GM18951 (cell line): ENCODE measurements around the gene BIRC5.
"Not testable (repeated sequence)": the region's sequence is repeated elsewhere in the genome, so short reads cannot be mapped to it uniquely, and the experiment has no call there.

Experiments used
- POLR2A ChIP-seq: IDR thresholded peaks from 4 replicates; pipeline ENCODE4 v1.6.1; 2011; ENCODE audit warnings: mild to moderate bottlenecking; ENCODE audit not compliant: insufficient read length, insufficient read depth; ENCODE audit errors: extremely low read depth
- in situ Hi-C: fragments of 300-500 bp; cut with MboI; formaldehyde crosslinking; loops from one replicate; pipeline ENCODE4 v1.12.0; 2022; ENCODE audit warnings: low sequenced_read_pairs, mixed read lengths, inconsistent platforms; ENCODE audit not compliant: unreplicated experiment

BIRC5 gene

GRCh38 chr17:78247304-78247703 lies 33.3 kb downstream of the BIRC5 start:
- TF ChIP-seq POLR2A, result no peak
- in situ Hi-C loops, result no loop called here

DNA sequence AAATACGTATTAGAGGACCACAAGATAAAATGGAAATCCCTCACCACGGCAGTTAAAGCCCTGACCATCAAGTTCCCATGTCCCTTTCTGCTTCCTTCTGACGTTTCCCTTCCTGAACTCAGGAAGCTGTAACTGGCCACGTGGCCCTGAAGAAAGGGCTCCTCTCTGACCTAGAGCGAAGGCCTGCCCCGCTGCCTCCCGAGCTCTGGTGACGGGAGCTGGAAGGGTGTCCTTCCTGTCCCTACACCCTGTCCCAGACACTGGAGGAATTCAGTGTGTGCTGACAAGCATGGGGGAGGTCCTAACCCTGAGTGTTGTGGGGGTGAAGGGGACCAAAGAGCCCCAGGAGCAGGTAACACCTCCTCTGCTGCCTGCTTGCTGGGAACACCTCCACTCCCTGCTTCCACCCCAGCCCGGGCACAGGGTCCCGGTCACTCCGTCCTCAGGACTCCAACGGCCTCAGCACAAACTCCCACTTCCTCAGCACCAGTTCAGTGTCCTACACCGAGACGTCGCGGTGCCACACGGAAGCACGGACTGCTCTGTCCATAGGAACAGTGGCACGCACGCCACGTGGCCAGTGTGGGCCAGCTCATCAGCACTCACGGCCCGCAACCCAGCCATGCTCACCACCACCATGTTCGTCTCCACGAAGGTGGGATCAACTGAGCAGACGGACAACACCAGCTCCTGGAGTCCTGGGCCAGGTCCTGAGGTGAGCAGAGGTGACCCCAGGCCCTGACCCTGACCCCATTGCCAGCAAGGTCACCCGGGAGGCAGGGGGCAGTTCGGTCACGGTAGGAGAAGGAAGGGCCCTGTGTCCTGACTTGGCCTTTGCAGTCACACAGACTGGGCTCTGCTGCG lies 34.2 kb downstream of the BIRC5 start:
- no peak for TF ChIP-seq POLR2A
- in situ Hi-C loops, result no loop called here

DNA sequence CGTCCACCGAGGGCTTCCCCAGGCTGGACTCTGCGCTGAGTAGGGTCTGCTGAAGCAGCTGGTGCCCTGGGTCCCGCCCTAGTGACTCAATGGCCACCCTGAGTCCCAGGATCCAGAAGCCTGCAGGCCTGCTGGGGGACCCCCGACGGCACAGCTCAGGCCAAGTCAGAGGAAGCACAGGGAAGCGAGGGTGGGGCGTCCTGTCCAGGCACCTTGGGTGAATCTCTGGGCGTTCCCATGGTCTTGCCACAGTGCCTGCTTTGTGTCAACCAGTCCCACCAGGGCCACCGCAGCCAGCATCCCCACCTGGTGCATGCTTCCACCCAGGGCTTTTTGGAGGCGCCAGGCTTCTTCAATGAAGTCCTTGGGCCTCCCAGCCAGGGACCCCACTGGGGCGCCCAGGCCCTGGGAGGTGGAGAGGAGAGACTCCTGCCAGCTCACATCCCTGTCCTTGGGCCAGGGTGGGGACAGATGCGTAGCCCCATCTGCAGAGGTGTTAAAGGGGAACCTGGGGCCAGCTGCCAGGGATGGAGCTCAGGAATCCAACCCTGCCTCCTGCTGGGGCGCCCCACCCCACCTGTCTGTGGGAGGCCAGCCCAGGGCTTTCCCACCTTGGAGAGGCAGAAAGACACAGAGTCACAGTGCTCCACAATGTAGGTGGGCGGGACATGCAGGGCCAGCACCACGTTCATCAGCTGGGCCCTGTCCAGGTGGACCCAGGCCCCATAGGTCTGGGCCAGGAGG lies 35.2 kb downstream of the BIRC5 start:
- in situ Hi-C loops, result no loop called here
- no peak for TF ChIP-seq POLR2A

GRCh38 chr17:78249818-78250806 lies 36.1 kb downstream of the BIRC5 start:
- in situ Hi-C loops, result no loop called here
- TF ChIP-seq POLR2A, result no peak

GRCh38 chr17:78250891-78251772 lies 37.1 kb downstream of the BIRC5 start:
- in situ Hi-C loops, result no loop called here
- TF ChIP-seq POLR2A, result no peak

- no peak for TF ChIP-seq POLR2A
- in situ Hi-C loops, result no loop called here
Measured at GRCh38 chr17:78251773-78252103, 37.7 kb downstream of the BIRC5 start.

- in situ Hi-C loops, result no loop called here
- TF ChIP-seq POLR2A, result no peak
Measured at GRCh38 chr17:78252111-78252634, 38.1 kb downstream of the BIRC5 start.

DNA sequence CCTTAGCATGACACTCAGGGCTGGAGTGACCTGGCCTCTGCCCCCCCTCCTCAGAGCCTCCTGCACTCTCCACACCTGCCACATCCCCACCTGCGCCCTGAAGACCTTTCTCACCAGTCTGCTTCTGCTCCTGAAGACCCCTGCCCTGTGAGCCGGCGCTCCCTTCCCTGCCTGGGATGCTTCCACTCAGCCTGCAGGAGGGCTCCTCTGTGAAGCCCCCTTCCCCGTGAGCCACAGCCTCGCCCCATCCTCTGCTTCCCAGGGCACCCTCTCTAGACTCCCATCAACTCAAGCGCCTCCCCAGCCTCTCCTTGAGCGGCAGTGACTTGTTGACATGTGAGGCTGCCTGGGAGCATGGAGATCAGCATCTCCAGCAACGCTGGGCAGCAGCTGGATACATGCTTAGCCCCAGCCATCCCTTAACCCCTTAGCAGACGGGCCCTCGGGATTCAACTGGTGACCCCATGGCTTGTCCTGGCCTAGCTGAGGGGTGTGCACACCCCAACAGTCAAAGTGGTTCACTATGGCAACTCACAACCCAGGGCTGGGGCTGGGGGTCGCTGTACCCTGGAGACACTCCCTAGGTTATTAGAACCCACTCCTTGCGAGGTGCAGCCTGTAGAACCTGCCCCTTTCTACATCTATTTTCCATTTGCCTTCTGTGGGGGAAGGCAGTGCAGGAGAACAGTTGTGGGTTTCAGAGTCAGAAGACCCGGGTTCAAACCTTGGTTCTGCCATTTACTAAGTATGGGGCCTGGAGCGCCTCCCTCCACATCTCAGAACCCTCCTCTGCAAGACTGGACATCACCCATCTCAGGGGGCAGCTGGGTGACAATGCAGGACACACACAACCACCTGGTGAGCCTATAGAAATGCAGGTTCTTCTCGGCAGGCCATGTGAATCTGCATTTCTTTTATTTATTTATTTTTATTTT lies 38.9 kb downstream of the BIRC5 start:
- in situ Hi-C loops, result no loop called here
- no peak for TF ChIP-seq POLR2A

DNA sequence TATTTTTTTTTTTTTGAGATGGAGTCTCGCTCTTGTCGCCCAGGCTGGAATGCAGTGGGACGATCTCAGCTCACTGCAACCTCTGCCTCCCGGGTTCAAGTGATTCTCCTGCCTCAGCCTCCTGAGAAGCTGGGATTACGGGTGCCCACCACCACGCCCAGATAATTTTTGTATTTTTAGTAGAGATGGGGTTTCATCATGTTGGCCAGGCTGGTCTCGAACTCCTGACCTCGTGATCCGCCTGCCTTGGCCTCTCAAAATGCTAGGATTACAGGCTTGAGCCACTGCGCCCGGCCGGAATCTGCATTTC lies 39.5 kb downstream of the BIRC5 start:
- in situ Hi-C loops, result not testable (repeated sequence)

DNA sequence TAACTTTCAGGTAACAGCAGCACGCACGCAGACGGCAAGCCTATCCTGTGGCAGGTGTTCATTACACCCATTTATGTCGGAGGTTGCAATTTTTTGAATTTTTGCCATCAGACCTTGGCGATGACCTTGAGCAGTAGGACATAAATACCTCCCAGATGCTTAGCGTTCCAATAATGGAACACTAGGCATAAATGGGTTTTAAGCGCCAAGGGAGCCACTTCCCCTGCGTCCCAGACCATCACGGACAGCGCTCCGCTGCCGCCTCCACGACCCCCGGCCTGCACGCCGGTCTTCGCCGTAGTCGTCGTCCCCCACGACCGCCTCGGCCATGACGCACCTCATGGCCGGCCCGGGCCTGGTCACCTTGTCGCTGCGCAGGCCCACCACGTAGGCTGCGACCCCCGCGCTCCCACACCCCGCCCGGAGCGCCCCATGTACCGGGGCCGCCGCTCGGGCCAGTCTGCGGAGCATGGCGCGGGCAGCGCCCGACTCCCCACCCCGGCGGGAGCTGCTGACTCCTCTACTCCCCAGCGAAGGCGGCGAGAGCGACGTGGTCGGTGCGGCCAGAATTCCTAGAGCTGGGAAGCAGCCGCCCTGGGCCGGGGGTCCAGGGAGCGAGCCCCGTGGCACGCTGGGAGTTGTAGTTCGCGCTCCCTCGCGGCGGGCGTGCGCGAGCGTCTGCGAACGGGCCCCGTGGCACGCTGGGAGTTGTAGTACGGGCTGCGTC lies 40.1 kb downstream of the BIRC5 start:
- no peak for TF ChIP-seq POLR2A
- in situ Hi-C loops, result no loop called here

DNA sequence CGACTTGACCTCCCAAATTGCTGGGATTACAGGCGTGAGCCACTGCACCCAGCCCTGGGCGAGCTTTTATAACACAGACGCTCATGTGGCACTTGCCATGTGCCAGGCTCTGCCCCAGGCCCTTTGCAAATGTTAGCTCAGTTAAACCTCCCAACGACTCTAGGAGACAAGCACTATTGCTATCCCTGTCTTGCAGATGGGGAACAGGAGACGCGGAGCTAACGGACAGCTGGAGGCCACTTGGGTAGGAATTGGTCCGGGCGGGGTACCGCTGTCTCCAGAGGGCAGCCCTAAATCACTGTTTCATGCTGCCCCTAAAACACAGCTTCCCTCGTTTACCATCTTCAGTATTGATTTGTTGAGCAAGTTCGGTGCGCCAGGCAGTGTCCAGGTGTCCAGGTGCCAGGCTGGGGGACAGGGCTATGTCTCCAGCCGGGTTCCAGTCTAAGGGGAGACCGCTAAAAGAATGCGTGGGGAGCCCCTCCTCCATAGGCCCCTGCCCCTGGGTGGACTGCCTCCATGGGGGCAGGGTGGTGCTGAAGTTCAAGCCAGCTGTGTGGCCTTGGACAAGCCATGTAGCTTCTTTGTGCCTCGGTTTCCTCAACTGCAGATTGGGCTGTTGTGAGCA lies 41.1 kb downstream of the BIRC5 start:
- in situ Hi-C loops, result no loop called here
- TF ChIP-seq POLR2A, result no peak
